HG03060 (cell line): ENCODE results near the gene POFUT2.

Source experiments
- ATAC-seq: cut with Tn5 transposase; IDR thresholded peaks from one replicate; pipeline ENCODE4 v1.9.1; 2021; ENCODE audit warnings: low read depth, moderate number of reproducible peaks; ENCODE audit not compliant: unreplicated experiment

POFUT2 gene

GRCh38 chr21:45253633-45254459 lies 33.8 kb downstream of the POFUT2 start:
- ATAC-seq = no peak

- ATAC-seq = no peak
These were observed 34.5 kb downstream of the POFUT2 start for GRCh38 chr21:45253180-45253579.

GRCh38 chr21:45252448-45252925 lies 35.2 kb downstream of the POFUT2 start:
- ATAC-seq = no peak

GRCh38 chr21:45251635-45252447 lies 35.9 kb downstream of the POFUT2 start:
- no peak for ATAC-seq

- no peak for ATAC-seq
These were observed 36.6 kb downstream of the POFUT2 start for GRCh38 chr21:45250914-45251634.

GRCh38 chr21:45250272-45250671 lies 37.4 kb downstream of the POFUT2 start:
- ATAC-seq = no peak

GRCh38 chr21:45249626-45250025 lies 38.1 kb downstream of the POFUT2 start:
- ATAC-seq = no peak

GRCh38 chr21:45248893-45249381 lies 38.8 kb downstream of the POFUT2 start:
- no peak for ATAC-seq

GRCh38 chr21:45248301-45248892 lies 39.3 kb downstream of the POFUT2 start:
- ATAC-seq = no peak

- ATAC-seq = no peak
These were observed 41.0 kb downstream of the POFUT2 start for GRCh38 chr21:45246386-45247320.

GRCh38 chr21:45244799-45245340 lies 42.8 kb downstream of the POFUT2 start:
- ATAC-seq = no peak

- ATAC-seq = no peak
These were observed 44.1 kb downstream of the POFUT2 start for GRCh38 chr21:45243603-45244002.

- no peak for ATAC-seq
These were observed 46.3 kb downstream of the POFUT2 start for GRCh38 chr21:45241357-45241756.

- no peak for ATAC-seq
These were observed 50.3 kb downstream of the POFUT2 start for GRCh38 chr21:45237401-45237800.

GRCh38 chr21:45236481-45236880 lies 51.2 kb downstream of the POFUT2 start:
- ATAC-seq = no peak

GRCh38 chr21:45235488-45235887 lies 52.2 kb downstream of the POFUT2 start:
- no peak for ATAC-seq

- no peak for ATAC-seq
These were observed 52.7 kb downstream of the POFUT2 start for GRCh38 chr21:45234965-45235364.

- ATAC-seq = no peak
These were observed 53.6 kb downstream of the POFUT2 start for GRCh38 chr21:45234127-45234526.

GRCh38 chr21:45231705-45232104 lies 56.0 kb downstream of the POFUT2 start:
- ATAC-seq = no peak
